Measurements from ENCODE around the gene ZNF784. TPM values are rescaled to one million over a fixed set of nuclear protein-coding genes. Genes with fewer than 3 reads are reported as not detected.
A peak's percentile ranks its signal among the peaks of the same experiment; 100 is the strongest.
"Not testable (repeated sequence)": the region's sequence is repeated elsewhere in the genome, so short reads cannot be mapped to it uniquely, and the experiment has no call there.

Gene ZNF784
- total RNA-seq, 4 donors from 2014 or later: 5.7 to 10.3 (median 8.3) TPM

DNA sequence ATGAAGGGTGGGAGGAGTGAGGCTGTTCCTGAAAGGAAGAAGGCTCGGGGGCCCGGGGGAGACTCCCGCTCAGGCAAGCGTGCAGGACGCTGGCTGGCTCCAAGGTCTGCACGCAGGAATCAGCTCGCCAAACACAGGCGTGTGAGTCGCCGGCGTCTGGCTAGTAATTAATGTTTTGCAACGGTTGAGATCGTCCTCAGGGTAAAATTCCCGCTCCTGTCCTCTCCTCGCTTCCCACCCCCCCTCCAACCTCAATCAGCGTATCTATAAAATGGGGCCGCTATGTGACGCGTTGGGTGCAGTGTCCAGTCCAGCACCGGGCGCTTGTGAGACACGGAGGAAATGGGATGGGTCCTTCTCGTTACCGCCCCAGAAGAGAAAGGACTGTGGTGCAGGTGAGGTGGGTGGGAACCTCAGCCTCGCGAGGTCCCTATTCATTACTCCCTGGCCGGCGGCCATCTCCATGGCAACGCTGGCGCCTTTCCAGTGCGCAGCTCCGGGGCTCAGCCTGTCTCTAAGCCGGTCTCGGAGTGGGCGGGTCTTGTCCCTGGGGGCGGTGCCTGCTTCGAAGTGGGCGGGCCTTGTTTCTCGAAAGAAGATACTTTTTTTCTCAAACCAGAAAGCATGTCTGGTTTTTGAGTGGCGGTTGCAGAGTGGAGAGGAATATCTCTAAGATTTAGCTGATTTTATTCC, 37.2 kb downstream of the ZNF784 start:
- H3K4me3 ChIP-seq (ENCODE audit: low read depth, poor library complexity, severe bottlenecking): peak overlapping the region; percentile 7
- intact Hi-C loops (cut with DNase I; ENCODE audit: low total_unique reads): no loop called here
- DNase-seq (ENCODE audit: low spot score in 2 of 2): peak; percentile 86 to 98
- WGBS, 2 donors: 1% methylated on average over 38 to 40 of the region's 40 CpGs
- TF ChIP-seq, protein P1, sequence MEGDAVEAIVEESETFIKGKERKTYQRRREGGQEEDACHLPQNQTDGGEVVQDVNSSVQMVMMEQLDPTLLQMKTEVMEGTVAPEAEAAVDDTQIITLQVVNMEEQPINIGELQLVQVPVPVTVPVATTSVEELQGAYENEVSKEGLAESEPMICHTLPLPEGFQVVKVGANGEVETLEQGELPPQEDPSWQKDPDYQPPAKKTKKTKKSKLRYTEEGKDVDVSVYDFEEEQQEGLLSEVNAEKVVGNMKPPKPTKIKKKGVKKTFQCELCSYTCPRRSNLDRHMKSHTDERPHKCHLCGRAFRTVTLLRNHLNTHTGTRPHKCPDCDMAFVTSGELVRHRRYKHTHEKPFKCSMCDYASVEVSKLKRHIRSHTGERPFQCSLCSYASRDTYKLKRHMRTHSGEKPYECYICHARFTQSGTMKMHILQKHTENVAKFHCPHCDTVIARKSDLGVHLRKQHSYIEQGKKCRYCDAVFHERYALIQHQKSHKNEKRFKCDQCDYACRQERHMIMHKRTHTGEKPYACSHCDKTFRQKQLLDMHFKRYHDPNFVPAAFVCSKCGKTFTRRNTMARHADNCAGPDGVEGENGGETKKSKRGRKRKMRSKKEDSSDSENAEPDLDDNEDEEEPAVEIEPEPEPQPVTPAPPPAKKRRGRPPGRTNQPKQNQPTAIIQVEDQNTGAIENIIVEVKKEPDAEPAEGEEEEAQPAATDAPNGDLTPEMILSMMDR (IDR thresholded peaks at IDR 0.05): no peak
- no peak for TF ChIP-seq POLR2A (IDR thresholded peaks at IDR 0.05)

DNA sequence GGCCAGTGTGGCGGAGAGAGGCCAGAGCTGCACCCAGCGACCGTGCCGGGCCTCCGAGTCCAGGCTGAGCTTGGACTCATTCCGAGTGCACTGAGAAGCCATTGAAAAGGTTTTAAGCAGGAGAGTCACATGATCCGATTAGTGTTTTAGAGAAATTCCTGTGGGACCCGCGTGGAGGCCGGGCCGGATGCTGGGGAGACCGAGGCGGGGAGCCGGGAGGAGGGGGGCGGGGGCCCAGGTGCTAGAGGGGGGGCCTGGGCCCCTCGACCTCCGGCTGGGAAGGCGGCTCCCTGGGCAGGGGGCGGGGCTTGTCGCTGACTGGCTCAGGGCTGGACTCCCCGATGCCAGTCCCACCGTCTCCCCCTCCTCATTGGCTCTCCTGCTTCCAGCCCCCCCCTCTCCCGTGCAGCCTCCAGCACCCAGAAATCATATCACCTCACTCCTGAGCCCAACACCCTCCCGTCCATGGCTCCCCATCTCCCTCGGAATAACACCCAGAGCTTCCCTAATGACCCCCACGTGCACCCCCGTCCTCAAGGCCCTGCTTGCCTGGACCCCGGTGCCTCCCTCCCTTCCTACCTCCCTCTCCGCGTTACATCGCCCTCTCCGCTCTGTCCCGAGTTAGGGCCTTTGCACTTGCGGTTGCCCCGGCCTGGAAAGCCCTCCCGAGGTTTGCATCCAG, 38.6 kb downstream of the ZNF784 start:
- intact Hi-C loops (cut with DNase I; ENCODE audit: low total_unique reads): no loop called here
- WGBS, 2 donors: 3 to 5% methylated on average over 27 to 34 of the region's 36 CpGs
- DNase-seq (ENCODE audit: low spot score in 2 of 2): peak in 1 of 2 donors; percentile 89
- no peak overlapping the region for H3K4me3 ChIP-seq (ENCODE audit: low read depth, poor library complexity, severe bottlenecking)
- TF ChIP-seq, protein P1 (IDR thresholded peaks at IDR 0.05): no peak
- no peak for TF ChIP-seq POLR2A (IDR thresholded peaks at IDR 0.05)

DNA sequence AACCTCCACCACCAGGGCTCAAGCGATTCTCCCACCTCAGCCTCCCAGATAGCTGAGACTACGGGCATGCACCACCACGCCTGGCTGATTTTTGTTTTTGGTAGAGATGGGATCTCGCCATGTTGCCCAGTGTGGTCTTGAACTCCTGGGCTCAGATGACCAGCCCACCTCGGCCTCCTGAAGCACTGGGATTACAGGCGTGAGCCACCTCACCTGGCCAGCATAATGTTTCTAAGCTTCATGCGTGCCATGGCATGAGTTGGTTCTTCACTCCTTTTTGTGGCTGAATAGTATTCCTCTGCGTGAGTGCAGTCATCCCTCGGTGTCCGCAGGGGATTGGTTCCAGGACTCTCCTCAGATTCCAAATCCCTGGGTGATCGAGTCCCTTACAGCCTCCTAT, 39.5 kb downstream of the ZNF784 start:
- TF ChIP-seq, protein P1 (IDR thresholded peaks at IDR 0.05): no peak
- TF ChIP-seq POLR2A (IDR thresholded peaks at IDR 0.05): no peak

DNA sequence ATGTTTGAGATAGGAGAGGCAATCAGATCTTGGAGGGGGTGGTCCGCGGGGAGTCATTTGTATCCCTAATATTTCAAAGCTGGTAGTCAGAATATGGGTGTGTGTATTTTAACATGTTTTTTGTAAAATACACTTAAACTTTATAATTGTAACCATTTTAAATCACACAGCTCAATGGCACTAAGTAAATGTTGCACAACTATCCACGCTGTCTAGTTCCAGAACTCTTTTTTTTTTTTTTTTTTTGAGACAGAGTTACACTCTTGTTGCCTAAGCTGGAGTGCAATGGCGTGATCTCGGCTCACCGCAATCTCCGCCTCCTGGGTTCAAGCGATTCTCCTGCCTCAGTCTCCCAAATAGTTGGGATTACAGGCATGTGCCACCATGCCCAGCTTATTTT, 40.5 kb downstream of the ZNF784 start:
- H3K4me3 ChIP-seq (ENCODE audit: low read depth, poor library complexity, severe bottlenecking); DNase-seq (ENCODE audit: low spot score in 2 of 2); intact Hi-C loops (cut with DNase I; ENCODE audit: low total_unique reads): not testable (repeated sequence)
- 74 to 80% methylated on average over 8 of the region's 8 CpGs for WGBS, 2 donors

More for the DNA sequence above, 39.5 kb downstream of the ZNF784 start:
- intact Hi-C loops (cut with DNase I; ENCODE audit: low total_unique reads): no loop called here
- 76 to 91% methylated on average over 11 of the region's 11 CpGs for WGBS, 2 donors
- no peak overlapping the region for H3K4me3 ChIP-seq (ENCODE audit: low read depth, poor library complexity, severe bottlenecking)
- DNase-seq (ENCODE audit: low spot score in 2 of 2): no peak

DNA sequence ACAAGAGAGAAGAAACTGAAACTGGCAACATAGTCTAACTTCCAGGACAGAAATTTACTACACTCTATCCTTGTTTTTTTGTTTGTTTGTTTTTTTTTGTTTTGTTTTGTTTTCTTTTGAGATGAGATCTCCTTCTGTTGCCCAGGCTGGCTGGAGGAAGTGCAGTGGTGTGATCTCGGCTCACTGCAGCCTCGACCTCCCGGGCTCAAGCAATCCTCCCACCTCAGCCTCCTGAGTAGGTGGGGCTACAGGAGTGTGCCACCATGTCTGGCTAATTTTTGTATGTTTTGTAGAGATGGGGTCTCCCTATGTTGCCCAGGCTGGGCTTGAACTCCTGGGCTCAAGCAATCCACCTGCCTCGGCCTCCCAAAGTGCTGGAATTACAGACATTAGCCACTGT, 42.1 kb downstream of the ZNF784 start:
- WGBS, 2 donors: 69 to 76% methylated on average over 4 of the region's 4 CpGs
- DNase-seq (ENCODE audit: low spot score in 2 of 2); H3K4me3 ChIP-seq (ENCODE audit: low read depth, poor library complexity, severe bottlenecking); intact Hi-C loops (cut with DNase I; ENCODE audit: low total_unique reads): not testable (repeated sequence)

DNA sequence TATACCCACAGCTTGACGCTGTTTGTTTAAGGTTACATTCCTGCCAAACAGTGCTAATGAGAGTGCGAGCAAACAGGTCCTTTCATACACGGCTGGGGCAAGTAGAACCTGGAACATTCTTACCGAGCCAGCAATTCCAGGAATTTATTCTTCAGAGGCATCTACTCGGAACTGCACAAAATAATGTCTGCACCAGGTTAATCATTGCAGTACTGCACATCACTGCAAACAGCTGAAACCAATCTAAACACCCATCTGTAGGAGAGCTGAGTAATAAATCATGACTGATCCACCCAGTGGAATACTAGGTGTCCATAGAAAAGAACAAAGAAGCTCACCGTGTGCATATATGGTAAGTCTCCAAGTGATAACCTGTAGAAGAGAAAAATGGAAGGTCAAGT, 42.5 kb downstream of the ZNF784 start:
- WGBS, 2 donors: 12% methylated on average over 6 of the region's 6 CpGs
- intact Hi-C loops (cut with DNase I; ENCODE audit: low total_unique reads): no loop called here
- no peak overlapping the region for H3K4me3 ChIP-seq (ENCODE audit: low read depth, poor library complexity, severe bottlenecking)

More for the DNA sequence above, 42.5 kb downstream of the ZNF784 start:
- no peak for DNase-seq (ENCODE audit: low spot score in 2 of 2)
- TF ChIP-seq, protein P1 (IDR thresholded peaks at IDR 0.05): no peak
- no peak for TF ChIP-seq POLR2A (IDR thresholded peaks at IDR 0.05)

All from lower leg skin (tissue), 4 donors.